ENCODE measurements around the gene DPP4. TPM values are rescaled to one million over a fixed set of nuclear protein-coding genes. Genes with fewer than 3 reads are reported as not detected.

Gene DPP4
- total RNA-seq, 1 donor from 2014 or later: 0.56 TPM

DNA sequence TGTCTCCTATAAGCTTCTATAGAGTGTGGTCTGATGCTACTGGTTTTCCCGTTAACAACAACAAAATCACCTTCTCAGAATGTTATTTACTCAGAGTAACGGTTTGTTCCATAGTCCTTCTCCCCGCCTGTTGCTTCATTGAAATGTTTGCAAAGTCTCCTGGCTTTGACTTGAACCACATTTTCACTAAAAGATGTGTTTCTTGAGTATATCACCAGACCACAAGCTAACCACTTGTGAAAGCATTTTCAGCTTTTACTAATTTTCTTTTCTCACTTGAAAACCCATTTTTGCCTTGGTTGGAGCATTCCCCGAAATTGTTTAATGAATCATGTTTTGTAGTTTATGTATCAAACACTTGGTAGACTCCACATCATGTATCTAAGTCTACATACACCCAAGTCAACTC, 121.2 kb downstream of the DPP4 start:
- no peak for ATAC-seq

DNA sequence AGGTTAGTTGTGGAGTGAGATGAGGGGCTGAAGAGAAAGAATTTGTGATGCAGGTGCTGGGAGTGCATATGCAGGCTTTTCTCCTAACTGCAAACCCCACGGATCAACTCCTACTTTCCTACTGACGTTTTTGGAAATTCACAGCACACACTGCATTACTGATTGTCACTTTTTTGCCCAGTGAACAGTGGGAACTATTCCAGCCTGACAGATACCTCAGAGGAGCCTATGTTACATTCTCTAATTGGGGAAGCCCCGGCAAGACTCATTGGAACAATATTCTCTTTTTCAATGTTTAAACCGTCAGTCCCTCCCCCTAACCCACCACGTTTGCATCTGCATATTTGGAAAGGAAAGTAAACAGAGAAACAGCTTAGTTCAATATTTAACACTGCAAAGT, 126.2 kb downstream of the DPP4 start:
- no peak for ATAC-seq

DNA sequence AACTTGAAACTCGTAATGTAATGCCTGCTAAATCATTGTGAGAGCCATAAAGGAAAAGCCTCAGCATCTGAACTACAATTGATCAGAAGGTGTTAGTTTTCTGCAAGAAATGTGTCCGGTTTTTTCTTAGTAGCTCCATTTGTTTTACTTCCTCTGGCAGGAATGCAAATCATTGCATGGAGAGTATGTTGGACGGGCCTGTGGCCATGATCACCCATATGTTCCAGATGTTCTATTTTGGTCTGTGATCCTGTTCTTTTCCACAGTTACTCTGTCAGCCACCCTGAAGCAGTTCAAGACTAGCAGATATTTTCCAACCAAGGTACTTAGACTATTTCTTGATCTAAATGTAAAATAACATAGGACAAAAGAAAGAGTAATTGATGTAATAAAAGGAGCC, 126.6 kb downstream of the DPP4 start:
- ATAC-seq: no peak

DNA sequence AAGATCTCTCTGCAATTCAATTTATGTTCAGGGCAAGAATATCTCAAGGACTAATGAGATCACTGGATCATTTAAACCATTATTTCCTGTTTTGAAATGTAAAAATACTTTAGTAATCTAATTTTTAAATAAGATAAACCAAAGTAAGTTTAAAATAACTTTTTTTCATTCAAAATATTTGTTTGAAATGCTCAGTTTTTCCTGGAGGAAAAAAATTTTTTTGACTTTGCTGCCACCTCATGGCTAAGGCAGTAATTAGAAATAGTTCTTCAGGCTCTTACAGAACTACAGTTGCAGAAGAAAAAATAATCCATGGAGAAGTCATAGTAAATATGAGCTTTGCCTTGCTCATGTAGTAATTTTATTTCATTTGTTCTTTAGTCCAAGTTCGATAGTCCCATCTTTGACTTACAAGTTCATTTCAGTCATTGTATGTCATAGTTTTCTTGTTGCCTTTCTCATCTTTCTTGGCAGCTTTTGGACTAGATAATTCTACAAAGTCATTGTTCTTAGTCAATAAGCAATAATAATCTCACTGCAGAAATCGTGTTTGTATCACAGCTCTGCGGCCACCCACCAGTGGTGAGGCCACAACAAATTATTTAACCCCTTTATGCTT, 127.4 kb downstream of the DPP4 start:
- ATAC-seq: no peak

DNA sequence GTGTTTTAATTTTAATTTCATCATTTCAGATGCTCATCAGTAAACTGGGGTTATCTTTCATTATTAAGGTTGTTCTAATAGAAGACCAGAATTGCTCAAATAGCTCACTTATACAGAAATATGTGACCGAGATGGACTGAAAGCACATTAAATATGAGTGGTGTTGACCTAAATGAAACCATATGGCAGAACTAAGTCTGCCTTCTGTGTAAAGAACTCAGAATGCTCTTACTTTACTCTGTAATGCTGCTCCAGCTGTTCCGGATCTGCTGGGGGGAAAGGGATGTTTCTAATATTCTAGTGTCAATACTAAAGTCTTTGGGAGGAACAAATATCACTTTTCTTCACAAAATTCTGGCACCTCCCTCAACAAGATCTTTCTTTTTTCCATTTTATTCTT, 131.0 kb downstream of the DPP4 start:
- no peak for ATAC-seq

Other genes starting within 250 kb of the DPP4 start
- gene GCG, start 78.0 kb upstream of the DPP4 start, total RNA-seq: not detected
- gene FAP, start 169.2 kb upstream of the DPP4 start, total RNA-seq: 1.3 TPM
- gene IFIH1, start 244.5 kb upstream of the DPP4 start, total RNA-seq: 10.3 TPM

Measured in esophagus mucosa (tissue), 1 donor.